Measurements from ENCODE around the gene TADA2A.
A peak's percentile ranks its signal among the peaks of the same experiment; 100 is the strongest.

DNA sequence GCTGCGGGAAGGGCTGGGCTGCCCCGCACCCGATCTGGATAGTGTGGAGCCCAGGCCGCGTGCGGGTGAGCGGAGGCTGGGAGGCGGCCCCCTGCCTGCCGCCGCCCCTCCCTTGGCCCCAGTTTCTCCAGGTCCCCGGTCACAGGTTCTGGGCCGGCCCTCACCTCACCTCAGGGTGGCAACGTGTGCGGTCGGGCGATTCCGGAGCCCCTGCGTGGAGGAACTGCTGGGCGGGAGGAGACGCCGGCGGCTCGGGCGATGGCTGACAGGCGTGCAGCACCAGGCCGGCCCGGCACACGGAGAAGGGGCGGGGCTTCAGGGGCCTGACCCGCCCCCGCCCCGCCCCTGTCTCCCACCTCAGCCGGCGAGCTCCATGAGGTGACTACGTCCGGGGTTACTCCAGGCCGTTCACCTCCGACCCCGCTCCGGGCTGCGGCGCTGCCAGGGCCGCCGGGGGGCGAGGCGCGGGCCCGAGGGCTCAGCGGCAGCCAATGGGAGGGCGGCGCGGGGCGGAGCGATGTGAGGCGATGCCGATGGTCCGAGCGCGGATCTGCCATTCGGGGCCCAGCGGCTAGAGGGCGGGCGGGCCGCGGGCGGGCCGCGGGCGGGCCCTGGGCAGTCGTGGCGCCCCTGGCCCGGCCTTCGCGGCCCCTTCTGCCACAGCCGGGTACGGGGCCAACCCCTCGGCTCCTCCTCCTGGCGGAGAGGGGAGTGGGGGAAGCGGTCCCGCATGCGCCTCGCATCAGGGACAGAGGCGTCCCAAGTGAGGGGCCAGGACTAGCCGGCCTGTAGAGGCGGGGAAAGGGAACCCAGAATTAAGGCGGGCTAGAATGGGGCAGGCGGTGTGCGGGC is 47.6 kb upstream of the TADA2A start:
- TF ChIP-seq FOXA1 (IDR thresholded peaks at IDR 0.05) (no peak), BHLHE40 (IDR thresholded peaks at IDR 0.05; ENCODE audit: borderline replicate concordance) (no peak), ARNT (IDR thresholded peaks at IDR 0.05) (no peak), FOXM1 (IDR thresholded peaks at IDR 0.05; ENCODE audit: borderline replicate concordance) (no peak), L3MBTL2 (conservative IDR thresholded peaks at IDR 0.05) (peak; percentile 64; the same call in 1 of the 2 replicates), LEF1 (IDR thresholded peaks at IDR 0.05; ENCODE audit: borderline replicate concordance) (no peak), SUZ12 (IDR thresholded peaks at IDR 0.05) (no peak), FOXK2 (IDR thresholded peaks at IDR 0.05) (no peak), HDGF (IDR thresholded peaks at IDR 0.05; ENCODE audit: borderline replicate concordance) (no peak), ELF4 (IDR thresholded peaks at IDR 0.05) (no peak), SP1 (IDR thresholded peaks at IDR 0.05) (no peak)
- TF ChIP-seq, protein P1, sequence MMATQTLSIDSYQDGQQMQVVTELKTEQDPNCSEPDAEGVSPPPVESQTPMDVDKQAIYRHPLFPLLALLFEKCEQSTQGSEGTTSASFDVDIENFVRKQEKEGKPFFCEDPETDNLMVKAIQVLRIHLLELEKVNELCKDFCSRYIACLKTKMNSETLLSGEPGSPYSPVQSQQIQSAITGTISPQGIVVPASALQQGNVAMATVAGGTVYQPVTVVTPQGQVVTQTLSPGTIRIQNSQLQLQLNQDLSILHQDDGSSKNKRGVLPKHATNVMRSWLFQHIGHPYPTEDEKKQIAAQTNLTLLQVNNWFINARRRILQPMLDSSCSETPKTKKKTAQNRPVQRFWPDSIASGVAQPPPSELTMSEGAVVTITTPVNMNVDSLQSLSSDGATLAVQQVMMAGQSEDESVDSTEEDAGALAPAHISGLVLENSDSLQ (IDR thresholded peaks at IDR 0.05) = peak; percentile 51; the same call in 1 of the 2 replicates

All from HEK293T (cell line).